HEK293T (cell line): ENCODE results near the gene CRIP3.

ENCODE experiments used
- ELF4 ChIP-seq: fragments of 450-650 bp; IDR thresholded peaks from 2 replicates; pipeline ENCODE4 v1.6.1; 2017; ENCODE audit warnings: antibody characterized with exemption
- FOXK2 ChIP-seq: fragments of 450-650 bp; IDR thresholded peaks from 2 replicates; pipeline ENCODE4 v1.6.1; 2016; ENCODE audit warnings: mild to moderate bottlenecking
- FOXM1 ChIP-seq: fragments of 450-650 bp; IDR thresholded peaks from 2 replicates; pipeline ENCODE4 v1.6.1; 2017; ENCODE audit warnings: mild to moderate bottlenecking, borderline replicate concordance
- PKNOX1 ChIP-seq: fragments of 450-650 bp; IDR thresholded peaks from 2 replicates; pipeline ENCODE4 v1.6.1; 2016
- SP1 ChIP-seq: fragments of 450-650 bp; IDR thresholded peaks from 2 replicates; pipeline ENCODE4 v1.6.1; 2017
- TARDBP ChIP-seq: fragments of 450-650 bp; IDR thresholded peaks from 2 replicates; pipeline ENCODE4 v1.6.1; 2016

- TF ChIP-seq SP1 (no peak), TARDBP (no peak), PKNOX1 (no peak), FOXK2 (no peak), FOXM1 (no peak), ELF4 (no peak)
These were observed 30.7 kb downstream of the CRIP3 start for GRCh38 chr6:43277643-43278523.
